Left forelimb (tissue), 1 donor: Measurements from ENCODE around the gene SERPINB10.

Experiments used
- DNase-seq: peaks from one replicate; pipeline ENCODE4 v3.0.0-alpha.2; 2018; ENCODE audit warnings: low spot score

SERPINB10 gene

DNA sequence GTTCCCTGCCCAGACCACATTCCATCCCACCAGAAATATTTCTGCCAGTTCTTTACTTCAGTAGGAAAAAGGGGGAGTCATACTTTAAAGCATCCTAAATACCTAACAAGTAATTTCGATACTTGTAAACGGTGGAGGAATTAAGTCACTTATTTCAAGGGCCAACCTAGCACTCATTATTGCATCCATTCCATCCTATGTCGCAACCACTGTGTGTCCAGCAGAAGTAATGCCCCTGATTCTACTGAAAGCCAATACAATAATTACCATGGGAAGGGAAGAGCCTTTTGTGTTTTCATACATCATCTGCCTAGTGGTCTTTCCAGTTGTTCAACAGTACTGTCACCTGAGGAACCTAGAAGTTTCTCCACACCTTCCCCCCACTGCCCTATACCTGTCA lies 74.6 kb downstream of the SERPINB10 start:
- DNase-seq = no peak
